ENCODE measurements around the gene TCAP.
A peak's percentile ranks its signal among the peaks of the same experiment; 100 is the strongest.

TCAP gene

DNA sequence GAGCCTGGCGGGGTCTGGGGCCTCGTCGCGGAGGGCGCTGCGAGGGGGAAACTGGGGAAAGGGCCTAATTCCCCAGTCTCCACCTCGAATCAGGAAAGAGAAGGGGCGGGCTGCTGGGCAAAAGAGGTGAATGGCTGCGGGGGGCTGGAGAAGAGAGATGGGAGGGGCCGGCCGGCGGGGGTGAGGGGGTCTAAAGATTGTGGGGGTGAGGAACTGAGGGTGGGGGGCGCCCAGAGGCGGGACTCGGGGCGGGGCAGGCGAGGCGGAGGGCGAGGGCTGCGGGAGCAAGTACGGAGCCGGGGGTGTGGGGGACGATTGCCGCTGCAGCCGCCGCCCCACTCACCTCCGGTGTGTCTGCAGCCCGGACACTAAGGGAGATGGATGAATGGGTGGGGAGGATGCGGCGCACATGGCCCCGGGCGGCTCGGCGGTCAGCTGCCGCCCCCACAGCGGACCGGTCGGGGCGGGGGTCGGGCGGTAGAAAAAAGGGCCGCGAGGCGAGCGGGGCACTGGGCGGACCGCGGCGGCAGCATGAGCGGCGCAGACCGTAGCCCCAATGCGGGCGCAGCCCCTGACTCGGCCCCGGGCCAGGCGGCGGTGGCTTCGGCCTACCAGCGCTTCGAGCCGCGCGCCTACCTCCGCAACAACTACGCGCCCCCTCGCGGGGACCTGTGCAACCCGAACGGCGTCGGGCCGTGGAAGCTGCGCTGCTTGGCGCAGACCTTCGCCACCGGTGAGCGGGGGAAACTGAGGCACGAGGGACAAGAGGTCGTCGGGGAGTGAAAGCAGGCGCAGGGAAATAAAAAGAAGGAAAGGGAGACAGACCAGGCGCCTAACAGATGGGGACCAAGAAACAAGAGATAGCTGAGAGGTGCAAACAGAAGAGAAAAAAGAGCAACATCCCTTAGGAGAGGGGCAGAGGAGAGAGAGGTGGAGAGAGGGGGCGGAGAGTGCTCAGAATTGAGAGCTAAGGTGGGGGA, 3.1 kb downstream of the TCAP start, which contains the start of gene PNMT:
PNMT (plus strand) TSS at position 509 of the 980 bp plus-strand sequence; CDS start at position 532, 23 bp downstream.
- DNase-seq: peak; percentile 19

DNA sequence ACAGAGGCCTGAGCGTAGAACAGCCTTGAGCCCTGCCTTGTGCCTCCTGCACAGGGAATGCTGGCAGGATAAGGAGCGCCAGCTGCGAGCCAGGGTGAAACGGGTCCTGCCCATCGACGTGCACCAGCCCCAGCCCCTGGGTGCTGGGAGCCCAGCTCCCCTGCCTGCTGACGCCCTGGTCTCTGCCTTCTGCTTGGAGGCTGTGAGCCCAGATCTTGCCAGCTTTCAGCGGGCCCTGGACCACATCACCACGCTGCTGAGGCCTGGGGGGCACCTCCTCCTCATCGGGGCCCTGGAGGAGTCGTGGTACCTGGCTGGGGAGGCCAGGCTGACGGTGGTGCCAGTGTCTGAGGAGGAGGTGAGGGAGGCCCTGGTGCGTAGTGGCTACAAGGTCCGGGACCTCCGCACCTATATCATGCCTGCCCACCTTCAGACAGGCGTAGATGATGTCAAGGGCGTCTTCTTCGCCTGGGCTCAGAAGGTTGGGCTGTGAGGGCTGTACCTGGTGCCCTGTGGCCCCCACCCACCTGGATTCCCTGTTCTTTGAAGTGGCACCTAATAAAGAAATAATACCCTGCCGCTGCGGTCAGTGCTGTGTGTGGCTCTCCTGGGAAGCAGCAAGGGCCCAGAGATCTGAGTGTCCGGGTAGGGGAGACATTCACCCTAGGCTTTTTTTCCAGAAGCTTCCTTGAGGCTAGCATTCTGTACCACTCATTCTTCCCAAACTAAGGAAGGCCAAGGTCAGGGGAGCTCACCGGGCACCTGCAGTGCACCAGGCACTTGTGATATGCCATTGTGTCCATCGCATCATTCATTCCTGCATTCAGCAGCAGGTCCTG, 5.0 kb downstream of the TCAP start:
- no peak for DNase-seq

DNA sequence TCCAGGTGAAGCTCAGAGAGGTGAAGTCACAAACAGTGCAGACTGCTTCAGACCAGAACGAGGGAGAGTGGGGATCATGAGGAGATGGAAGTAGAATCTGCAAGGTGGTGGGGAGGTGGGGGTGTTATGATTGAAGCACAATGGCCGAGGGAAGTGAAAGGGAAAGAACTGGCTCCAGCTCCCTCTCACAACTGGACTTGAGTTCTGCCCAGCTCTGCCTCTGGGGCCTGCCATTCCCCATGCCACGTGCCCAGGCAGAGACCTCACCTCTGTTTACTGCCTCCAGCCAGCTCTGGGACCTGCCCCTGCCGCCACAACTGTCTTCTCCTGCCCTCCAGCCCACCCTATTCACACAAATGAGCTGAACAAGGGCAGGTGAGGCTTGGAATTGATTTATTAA, 5.6 kb downstream of the TCAP start:
- DNase-seq: no peak

DNA sequence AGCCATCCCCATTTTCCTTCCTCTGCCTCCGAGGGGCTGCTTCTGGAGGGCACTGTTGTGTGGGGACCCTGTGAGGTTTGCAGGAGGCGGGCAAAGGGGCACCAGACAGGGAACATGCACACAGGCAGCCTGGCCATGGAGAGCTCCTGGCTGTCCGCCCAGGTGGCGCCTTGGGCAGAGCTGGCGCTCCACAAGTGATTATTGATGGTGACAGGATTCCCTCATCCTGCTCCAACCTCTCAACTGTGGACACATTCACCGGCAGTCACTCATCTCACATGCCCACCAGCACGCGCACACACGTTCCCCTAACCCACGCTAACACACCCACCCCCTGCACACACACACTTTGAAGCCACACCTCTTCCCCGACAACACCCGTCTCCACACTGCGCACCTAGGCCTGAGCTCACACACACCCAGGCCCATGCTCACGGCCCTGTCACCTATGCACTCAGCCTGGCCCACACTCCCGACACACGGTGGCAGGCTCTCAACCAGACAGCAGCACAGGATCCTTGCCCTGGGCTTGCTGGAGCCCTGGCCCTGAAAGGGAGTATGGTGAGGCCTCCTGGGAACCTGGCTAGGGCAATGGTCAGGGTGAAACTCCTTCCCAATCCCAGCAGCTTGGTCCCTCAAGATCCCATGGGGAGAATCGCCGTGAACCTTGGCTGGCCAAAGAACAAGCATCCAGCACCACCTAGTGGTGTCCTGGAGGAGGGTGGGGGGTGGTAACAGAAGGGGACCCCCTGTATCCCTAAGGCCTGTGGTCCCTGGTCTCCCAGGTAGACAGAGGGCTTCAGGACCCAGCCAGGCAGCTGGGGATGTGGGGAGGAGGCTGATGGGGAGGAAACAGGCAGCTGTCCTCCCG, 6.7 kb downstream of the TCAP start:
- DNase-seq: no peak

DNA sequence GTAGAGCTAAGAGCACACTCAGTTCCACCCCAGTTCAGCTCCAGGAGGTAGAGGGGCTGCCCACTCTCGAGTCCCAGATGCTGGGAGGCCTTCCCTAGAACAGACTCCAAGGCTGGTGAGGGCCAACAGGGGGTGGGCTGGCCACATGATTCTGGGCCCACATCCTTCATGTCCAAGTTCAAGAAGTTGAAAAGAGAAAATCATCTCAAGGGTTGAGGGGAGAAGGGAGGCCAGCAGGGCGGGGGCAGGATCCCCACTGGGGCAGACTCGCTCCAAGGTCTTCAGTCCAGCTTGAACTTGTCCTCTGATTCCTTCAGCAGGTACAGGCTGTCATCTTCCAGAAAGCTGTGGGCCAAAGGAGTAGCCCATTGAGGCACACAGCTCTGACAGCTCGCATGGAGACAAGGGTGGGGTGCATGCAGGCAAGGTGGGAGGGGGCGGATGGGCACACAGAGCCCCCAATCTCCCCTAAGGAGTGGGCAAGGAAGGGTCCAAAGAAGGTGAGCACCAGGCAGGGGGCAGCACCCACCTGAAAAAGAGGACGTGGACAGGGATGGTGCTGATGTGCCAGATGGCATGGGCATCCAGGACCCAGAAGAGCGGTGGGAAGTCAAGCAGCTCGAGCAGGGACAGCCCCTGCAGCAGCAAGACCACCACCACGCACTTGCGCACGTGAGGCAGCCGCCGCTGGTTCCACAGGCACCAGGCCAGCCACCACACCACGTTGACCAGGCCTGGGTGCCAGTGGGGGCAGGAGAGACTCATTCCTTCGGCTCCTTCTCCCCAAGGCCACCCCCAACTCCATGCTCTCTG, 7.6 kb downstream of the TCAP start:
- no peak for DNase-seq

DNA sequence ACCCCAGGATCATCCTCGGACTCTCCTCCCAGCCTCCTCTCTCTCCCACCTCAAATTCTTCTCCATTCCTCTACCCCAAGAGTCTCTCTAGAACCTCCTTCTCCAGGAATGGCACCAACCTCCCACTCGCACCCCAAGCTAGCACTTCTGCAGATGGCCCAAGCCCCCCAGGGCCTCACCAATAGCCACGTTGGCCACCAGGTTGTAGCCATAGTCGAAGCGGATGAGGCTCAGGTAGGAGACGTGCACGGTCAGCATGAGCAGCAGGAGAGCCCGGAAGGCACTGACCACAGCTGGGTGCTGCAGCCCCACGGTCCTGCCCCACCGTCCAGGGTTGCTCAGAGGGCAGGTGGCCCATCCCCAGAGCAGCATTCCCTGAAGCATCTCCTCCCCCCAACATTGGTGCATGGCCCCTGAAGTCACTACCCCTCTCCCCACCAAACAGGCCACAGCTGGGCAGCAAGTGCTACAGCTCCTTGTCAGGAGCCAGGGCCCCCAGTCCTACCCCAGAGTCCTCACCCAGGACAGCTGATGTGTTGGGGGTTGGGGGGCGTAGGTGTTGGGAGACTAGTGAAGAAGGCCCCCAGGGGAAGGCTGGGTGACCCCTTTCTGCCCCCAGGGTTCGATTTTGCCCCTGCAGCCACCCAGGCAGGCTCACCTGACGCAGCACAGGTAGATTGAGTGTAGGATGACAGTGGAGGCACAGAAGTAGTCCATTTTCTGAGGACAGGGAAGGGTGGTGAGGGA, 8.4 kb downstream of the TCAP start:
- DNase-seq: no peak

DNA sequence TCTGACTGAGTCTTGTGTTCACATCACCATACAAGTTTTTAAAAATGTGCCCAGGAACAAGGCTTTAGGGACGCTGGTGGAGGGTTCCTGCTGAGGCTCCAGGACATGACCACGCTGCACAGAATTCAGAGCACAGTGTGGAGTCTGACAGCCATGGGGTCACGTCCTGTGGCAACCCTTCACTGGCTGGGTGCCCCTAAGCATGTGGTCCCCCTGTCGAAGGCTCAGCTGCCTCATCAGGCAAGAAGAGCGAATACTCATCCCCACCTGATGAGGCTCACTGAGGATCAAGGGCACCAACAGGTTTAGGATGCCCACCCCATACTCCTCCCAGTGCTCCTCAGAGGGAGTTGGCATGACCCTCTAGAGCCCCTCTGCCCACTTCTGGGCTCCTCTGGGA, 9.0 kb downstream of the TCAP start:
- no peak for DNase-seq

DNA sequence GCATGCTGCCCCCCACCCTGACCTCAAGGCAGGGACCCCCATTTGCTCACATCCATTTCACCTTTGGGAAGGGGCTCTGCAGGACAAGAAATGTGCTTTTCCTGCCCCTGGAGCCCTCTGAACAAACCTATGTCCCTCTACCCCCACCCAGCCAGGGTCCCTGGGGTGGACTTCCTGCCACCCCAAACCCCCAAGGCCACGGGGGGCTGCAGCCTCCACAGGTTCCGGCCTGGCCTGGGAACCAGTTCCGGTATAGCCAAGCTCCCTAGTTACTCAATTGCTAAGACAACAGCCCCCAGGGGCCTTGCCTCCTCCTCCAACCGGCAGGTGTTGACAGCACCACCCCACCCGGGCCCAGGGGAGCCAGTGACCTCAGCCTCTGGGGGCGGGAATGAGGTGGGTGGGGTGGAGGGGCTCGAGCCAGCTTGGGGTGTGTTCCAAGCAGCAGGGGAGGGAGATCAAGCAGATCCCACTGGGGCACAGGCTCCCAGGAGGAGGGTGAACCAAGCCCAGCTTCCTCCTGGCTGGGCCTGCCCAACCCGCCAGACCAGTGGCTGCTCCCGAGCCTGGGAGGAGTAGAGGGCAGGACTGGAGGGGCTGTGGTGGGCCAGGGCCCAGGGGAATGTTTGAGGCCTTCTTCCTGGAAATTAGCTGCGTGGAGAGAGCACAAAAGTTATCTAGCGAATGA, 9.7 kb downstream of the TCAP start:
- DNase-seq: no peak

DNA sequence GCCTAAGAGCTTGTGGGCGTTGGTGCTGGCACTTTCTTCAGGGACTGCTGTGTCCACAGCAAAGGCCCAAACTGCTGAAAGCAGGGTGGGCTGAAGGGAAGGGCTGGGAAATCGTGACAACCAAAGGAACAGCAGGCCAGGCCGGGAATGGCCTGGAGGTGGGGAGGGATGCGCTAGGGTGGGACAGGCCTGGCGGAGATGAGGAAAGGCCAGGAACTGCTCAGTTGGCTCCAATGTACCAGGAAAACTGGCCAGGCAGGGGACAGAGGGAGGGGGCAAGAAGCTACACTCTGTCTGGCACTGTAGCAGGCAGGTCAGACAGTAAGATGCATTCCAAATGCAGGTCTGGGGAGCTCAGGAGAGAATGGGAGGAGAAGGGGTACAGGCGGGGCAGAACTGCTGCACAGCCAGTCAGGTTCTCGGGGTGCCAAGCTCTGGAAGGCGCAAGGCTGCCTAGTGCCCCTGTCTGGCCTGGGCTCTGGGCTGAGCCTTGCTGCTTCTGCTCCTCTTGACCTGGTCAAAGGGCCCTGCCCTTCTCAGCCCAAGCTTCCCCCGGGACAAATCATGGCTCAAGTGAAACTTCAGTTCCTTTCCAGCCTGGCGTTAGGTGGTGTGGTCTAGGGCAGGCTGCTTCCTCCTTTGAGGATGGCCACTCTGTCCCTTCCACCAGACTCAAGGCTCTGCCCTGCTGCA, 10.4 kb downstream of the TCAP start:
- no peak for DNase-seq

DNA sequence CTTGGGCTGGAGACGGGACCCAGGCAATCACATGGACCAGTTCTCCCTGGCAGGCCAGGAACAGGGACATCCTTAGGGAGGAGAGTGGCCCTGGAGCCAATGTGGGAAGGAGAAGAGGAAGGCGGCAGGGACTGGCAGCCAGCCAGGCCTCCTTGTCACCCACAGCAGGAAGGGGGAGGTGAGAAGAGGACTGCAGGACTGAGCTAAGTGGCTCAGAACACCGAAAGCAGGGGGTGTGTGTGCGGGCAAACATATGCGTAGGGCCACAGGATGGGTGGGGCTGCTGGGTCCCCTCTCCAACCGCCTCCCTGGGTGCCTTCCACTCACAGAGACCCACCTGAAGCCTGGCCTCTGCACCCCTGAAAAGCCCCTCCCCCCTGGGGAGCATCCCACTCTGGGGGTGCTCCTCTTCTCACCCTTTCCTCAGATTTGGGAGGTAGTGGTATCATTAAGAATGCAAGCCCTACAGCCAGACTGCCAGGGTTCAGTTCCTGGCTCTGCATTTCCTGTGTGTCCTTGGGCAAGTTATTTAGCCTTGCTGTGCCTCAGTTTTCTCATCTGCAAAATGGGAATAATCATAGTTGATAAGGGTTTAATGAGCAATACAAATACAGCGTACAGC, 11.2 kb downstream of the TCAP start:
- peak; percentile 41 for DNase-seq

DNA sequence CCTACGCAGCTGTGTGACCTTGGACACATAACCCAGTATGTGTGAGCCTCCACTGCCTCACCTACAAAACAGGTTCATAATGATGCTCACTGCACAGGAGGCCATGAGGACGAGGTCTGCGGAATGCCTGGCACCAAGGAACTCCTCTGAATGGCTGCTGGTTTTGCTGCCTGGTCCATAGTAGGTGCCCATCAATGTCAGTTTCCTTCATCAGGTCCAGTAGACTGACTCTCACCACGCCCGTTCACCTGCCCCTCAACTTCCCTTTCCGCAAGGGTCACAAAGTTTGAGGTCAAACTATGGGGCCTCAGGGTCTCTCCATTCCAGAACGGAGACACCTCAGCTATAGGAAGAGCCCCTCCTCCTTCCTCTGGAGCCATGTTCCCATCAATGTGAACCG, 11.9 kb downstream of the TCAP start:
- DNase-seq: no peak

DNA sequence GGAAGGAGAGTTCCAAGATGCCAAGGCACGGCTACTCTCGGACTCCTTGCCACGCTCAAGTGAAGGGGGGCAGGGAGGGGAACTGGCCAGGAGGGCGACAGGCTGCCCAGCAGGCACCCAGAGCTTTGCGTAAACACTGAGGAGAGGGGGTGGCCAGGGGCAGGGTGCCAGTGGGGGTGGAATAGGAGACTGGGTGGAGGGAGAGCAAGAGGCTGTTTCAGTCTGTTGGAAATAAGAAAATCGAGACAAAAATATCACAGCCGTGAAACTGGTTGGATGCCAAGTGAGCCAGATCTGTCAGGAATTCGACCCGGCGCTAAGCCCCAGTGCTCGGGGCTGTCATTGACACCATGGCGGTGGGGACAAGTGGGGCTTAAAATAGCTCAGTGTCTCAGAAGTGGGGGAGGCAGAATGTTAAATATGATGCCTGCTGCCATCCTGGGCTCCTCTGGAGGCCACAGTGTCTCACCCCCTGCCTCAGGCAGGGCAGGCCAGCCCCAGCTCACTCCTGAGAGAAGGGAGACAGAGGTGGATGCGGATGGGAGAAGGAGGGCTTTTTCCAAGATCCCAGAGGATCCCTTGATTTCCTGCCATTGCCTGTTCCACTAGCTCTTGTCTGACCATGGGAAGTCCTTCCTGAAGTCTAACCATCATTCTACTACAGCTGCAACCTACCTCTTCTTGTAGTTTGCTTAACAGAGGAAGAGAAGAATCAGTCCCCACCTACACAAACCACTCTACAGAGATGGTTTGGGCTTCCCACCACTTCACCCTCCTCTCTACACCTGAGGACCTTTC, 12.6 kb downstream of the TCAP start:
- DNase-seq: peak; percentile 71

DNA sequence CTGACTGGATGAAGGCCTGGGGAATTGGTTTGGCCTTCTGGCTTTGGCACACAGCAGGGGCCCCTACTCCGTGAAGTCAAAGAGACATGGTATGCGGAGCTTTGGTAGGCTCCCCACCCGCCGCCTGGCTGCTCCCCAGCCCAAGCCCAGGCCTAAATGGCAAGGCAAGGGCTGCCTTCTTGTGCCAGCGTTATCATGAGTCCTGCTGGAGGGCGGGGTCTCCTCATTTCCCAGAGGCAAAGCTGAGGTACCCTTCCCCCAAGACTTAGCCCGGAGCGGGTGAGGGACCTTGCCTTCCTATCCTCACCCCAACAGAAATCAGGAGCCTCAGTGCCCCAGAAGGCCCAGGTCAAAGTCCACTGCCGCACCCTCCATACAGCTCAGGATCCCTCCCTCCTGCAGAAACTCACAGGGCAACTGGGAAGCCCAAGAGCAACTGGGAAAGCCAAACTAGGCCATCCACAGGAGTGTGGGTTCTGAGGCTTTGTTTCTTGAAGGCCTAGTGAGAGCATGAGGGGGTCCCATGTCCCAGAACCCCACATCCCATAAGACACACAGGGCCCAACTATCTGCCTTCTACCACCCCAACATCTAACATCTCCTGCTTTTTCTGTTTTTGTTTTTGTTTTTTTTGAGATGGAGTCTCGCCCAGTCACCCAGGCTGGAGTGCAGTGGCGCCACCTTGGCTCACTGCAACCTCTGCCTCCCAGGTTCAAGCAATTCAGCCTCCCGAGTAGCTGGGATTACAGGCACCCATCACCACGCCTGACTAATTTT, 13.4 kb downstream of the TCAP start:
- DNase-seq: no peak

DNA sequence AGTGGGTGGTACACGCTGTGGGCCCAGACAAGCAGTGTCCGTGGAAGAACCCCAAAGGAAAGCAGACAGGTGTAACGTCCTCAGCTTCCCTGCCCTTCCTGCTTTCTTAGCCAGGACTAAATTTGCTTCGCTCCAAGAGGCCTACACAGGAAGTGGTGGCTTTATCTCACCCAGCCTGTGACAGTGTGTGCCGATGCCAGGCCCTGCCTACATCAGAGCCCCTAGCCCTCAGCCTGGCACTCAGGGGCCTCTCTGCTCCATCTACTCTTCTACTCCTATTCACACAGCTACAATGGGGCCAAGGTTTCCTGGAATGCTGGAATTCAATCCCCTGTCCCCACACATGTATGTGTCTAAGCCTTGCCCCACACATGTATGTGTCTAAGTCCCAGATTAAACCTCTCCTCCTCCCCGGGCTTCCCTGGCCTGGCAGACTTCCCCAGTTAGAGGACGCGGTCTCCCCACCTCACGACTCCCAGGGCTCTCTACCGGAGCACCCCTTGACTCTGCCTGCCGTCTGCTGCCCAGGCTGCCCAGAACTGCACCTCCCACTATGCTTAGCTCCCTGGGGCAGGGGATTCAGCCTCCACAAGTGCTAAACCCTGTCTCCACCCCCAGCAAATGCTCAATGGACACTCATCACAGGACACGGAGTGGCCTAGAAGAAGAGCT, 14.5 kb downstream of the TCAP start:
- DNase-seq: no peak

DNA sequence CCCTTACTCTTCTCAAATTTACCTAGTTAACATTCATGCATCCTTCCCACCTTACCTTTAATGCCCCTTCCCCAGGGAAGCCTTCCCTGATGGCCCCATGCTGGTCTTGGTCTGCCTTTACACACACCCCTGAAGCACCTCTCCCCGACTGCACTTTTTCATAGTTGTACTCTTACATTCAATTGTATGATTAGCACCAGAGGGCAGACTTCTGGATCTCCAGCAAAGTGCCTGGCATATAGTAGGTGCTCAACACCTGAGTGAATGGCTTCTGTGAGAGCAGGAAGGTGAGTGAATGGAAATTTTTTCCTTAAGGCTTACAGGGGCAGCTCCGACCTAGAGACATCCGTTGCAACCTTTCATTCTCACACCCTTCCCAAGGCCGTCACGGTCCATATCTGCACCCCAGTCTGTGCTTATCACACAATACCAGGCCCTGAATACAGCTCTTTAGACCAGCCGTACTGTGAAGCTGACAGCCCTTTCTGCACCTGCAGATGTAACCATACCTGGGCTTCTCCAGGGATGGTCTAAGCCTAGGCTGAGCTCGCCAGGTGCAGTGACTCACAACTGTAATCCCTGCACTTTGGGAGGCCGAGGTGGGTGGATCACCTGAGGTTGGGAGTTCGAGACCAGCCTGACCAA, 18.3 kb downstream of the TCAP start:
- DNase-seq: no peak

Data from midbrain (tissue), 1 donor.